Fibroblast of mammary gland (primary cell): ENCODE data around the gene EPHB4.

ENCODE experiments used
- DNase-seq: peaks from one replicate; pipeline ENCODE4 v3.0.0-alpha.2; 2010; ENCODE audit warnings: low read depth
- H3K4me3 ChIP-seq: 2 replicates; pipeline ENCODE4 v1.5.1; 2011; ENCODE audit warnings: low read depth, mild to moderate bottlenecking, low read length, moderate library complexity; ENCODE audit not compliant: control insufficient read depth
- TF ChIP-seq, protein P1 (sequence below): conservative IDR thresholded peaks from 2 replicates; pipeline ENCODE4 v1.5.1; 2011; ENCODE audit warnings: low read depth, low read length, inconsistent platforms; ENCODE audit not compliant: control insufficient read depth, insufficient read depth

Gene EPHB4

DNA sequence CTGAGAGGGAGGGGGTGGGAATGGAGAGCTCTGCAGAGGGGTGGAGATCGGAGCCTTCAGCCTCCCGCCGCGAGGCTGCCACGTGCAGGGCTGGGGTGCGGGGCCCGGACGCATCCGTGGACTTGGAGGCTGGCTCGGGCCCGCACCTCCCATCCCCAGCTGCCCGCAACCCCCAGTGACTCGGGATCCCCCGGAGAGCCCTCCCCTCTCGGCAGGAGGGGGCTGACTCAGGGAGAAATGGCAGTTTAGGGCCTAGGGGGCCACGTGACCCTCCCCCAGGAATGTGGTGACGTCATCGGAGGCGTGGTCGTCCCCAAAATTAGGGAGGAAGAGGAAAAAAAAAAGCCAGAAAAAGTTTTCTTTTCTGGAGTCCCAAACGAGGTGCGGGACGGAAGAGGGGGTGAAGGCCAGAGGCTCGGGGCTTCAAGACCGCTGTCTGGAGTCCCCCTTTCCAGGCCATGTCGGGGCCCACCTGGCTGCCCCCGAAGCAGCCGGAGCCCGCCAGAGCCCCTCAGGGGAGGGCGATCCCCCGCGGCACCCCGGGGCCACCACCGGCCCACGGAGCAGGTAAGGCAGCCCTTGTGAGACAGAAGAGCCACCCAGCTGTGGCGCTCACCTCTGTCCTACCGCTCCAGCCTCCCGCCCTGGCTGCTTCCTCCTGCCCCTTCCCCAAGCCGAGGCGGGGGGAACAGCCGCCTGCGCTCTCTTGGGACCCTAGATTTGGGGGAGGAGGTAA, 39.9 kb upstream of the EPHB4 start, which contains the start of gene TRIP6:
Gene TRIP6, plus strand, starts transcription at position 348 of the 736 bp plus-strand sequence. Its CDS starts 111 bp downstream, at position 459.
- H3K4me3 ChIP-seq: peak within 1 kb of the TSS; percentile 88
- peak; percentile 94 for DNase-seq
- TF ChIP-seq, protein P1, sequence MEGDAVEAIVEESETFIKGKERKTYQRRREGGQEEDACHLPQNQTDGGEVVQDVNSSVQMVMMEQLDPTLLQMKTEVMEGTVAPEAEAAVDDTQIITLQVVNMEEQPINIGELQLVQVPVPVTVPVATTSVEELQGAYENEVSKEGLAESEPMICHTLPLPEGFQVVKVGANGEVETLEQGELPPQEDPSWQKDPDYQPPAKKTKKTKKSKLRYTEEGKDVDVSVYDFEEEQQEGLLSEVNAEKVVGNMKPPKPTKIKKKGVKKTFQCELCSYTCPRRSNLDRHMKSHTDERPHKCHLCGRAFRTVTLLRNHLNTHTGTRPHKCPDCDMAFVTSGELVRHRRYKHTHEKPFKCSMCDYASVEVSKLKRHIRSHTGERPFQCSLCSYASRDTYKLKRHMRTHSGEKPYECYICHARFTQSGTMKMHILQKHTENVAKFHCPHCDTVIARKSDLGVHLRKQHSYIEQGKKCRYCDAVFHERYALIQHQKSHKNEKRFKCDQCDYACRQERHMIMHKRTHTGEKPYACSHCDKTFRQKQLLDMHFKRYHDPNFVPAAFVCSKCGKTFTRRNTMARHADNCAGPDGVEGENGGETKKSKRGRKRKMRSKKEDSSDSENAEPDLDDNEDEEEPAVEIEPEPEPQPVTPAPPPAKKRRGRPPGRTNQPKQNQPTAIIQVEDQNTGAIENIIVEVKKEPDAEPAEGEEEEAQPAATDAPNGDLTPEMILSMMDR: no peak

DNA sequence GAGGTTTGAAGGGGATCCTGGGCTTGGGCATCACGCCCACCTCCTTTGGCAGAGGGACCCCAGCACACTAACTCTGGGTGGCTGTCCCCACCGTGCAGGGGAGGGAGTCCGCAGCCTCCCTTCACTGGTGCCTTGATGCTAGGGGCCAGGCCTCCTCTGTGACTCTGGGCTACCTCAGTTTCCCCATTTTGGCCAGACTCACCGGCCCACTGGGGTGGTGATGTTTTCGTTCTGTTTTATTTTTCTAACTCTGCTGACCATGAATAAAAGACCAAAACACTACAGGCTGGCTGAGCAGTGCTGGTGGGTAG, 39.4 kb upstream of the EPHB4 start:
- H3K4me3 ChIP-seq: peak overlapping the region; percentile 88
- TF ChIP-seq, protein P1: no peak
- no peak for DNase-seq

DNA sequence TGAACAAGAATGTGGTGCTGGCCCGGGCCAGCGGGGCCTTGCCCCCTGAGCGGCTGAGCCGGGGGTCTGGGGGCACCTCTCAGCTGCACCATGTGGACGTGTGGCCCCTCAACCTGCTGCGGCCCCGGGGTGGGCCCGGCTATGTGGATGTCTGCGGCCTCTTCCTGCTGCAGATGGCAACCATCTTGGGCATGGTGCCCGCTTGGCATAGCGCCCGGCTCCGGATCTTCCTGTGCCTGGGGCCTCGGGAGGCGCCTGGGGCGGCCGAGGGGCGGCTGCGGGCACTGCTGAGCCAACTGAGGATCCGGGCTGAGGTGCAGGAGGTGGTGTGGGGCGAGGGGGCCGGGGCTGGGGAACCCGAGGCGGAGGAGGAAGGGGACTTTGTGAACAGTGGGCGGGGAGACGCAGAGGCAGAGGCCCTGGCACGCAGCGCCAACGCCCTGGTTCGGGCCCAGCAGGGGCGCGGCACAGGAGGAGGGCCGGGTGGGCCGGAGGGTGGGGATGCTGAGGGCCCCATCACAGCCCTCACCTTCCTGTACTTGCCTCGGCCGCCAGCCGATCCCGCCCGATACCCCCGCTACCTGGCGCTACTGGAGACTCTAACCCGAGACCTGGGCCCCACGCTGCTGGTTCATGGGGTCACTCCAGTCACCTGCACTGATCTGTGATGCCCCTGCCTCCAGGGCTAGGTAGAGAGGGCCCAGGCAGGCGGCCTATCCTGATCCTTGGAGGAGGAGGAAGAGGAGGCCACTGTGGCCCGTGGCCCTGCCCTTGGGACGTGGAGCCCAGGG, 38.8 kb upstream of the EPHB4 start:
- no peak for DNase-seq
- H3K4me3 ChIP-seq: no peak overlapping the region
- TF ChIP-seq, protein P1: no peak

DNA sequence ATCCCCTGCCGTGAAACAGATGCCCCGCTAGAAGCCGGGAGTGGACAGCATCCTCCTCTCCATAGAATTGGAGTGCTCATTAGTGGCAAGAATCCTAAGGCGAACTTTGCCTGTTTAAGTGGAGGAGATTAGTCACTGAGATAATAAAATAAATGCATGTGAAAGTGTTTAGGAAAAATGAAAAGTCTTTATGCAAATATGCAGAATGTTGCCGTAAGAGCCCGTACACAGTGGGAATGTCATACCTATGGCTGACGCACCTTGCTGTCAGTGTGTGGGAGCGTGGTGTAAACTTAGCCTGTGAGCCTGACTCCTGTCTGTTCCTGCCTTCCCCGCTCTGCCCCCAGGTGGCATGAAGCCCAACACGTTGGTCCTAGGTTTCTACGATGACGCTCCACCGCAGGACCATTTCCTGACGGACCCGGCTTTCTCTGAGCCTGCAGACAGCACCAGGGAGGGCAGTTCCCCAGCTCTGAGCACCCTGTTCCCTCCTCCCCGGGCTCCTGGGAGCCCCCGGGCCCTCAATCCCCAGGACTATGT, 38.1 kb upstream of the EPHB4 start:
- TF ChIP-seq, protein P1: no peak
- no peak for DNase-seq
- no peak overlapping the region for H3K4me3 ChIP-seq

DNA sequence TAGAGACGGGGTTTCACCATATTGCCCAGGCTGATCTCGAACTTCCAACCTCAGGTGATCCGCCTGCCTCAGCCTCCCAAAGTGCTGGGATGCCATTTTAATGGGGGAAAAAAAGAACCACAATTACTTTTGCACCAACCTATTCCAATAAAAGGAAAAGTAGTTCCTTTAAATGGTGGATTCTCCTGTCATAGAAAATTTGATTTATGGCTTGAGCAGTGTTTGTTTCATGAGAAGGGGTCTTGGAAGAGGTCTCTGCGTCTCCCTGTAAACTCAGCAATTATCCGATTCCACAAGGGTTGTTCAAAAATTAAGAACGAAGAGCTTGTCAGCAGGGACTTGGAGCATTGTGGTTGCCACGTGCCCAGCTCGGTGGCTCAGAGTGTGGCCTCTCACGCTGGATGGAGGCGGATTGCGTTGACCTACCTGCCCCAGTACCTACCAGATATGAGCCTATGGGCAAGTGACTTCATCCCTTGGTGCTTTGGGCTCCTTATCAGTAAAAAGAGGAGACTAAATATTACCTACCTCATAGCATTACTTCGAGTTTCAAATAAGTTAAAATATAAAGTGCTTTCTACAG, 37.0 kb upstream of the EPHB4 start:
- DNase-seq: no peak
- TF ChIP-seq, protein P1: no peak

DNA sequence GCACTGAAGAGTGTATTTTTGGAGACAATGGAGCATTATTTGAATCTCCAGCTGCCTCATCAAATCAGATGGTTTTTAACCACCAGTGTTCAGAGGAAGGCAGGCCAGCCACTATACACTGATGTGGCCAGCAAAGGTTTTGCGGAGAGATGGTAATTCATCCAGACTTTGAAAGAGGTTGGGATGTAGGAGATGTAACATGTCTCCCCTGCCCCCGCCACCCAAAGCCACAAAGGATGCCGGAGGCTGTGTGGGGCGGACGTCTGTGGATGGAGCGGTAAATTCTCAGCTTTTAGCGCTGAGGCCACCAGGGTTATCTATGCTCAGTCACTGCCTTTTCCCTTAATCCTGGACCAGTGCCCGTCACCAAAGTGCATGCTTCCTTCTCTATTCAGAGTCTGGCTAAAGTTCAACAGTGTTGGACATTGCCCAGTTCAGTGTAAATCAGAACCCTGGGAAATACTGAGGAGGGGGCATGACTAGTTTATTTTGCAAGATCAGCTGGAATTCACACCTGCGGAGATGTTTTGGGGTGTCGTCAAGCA, 36.2 kb upstream of the EPHB4 start:
- DNase-seq: no peak
- TF ChIP-seq, protein P1: no peak
- H3K4me3 ChIP-seq: no peak overlapping the region

More for the DNA sequence above, 37.0 kb upstream of the EPHB4 start:
- no peak overlapping the region for H3K4me3 ChIP-seq
